PFSK-1 (cell line): Measurements from ENCODE around the gene NLRP4.

ENCODE experiments used
- FOXP2 ChIP-seq: optimal IDR thresholded peaks from 2 replicates; pipeline ENCODE3; 2011; ENCODE audit warnings: borderline replicate concordance, control low read depth, inconsistent platforms; ENCODE audit not compliant: insufficient read depth; ENCODE audit errors: extremely low read length, extremely low read depth
- POLR2AphosphoS5 ChIP-seq: IDR thresholded peaks from 2 replicates; pipeline ENCODE4 v1.6.1; 2012; ENCODE audit warnings: low read depth, mild to moderate bottlenecking, control low read depth, low read length, moderate library complexity
- SIN3A ChIP-seq: IDR thresholded peaks from 2 replicates; pipeline ENCODE4 v1.6.1; 2012; ENCODE audit warnings: mild to moderate bottlenecking, low read length, moderate library complexity, borderline replicate concordance; ENCODE audit not compliant: insufficient read depth
- TAF1 ChIP-seq: IDR thresholded peaks from 2 replicates; pipeline ENCODE4 v1.6.1; 2012; ENCODE audit warnings: low read length, control low read depth, borderline replicate concordance; ENCODE audit not compliant: insufficient read depth
- TF ChIP-seq, protein P1 (sequence below), 2 experiments: IDR thresholded peaks; 2 replicates each; pipeline versions ENCODE4 v1.6.1 to v1.8.0; 2011 to 2012; ENCODE audit warnings: low read depth in 2 of 2, low read length in 2 of 2, control low read depth in 1 of 2, inconsistent platforms in 1 of 2, mild to moderate bottlenecking in 1 of 2, moderate library complexity in 1 of 2; ENCODE audit not compliant: insufficient read depth in 1 of 2

Gene NLRP4

GRCh38 chr19:55857974-55858373 is 21.6 kb downstream of the NLRP4 start:
- TF ChIP-seq FOXP2 (no peak), POLR2AphosphoS5 (no peak), SIN3A (no peak), TAF1 (no peak)
- TF ChIP-seq, protein P1, sequence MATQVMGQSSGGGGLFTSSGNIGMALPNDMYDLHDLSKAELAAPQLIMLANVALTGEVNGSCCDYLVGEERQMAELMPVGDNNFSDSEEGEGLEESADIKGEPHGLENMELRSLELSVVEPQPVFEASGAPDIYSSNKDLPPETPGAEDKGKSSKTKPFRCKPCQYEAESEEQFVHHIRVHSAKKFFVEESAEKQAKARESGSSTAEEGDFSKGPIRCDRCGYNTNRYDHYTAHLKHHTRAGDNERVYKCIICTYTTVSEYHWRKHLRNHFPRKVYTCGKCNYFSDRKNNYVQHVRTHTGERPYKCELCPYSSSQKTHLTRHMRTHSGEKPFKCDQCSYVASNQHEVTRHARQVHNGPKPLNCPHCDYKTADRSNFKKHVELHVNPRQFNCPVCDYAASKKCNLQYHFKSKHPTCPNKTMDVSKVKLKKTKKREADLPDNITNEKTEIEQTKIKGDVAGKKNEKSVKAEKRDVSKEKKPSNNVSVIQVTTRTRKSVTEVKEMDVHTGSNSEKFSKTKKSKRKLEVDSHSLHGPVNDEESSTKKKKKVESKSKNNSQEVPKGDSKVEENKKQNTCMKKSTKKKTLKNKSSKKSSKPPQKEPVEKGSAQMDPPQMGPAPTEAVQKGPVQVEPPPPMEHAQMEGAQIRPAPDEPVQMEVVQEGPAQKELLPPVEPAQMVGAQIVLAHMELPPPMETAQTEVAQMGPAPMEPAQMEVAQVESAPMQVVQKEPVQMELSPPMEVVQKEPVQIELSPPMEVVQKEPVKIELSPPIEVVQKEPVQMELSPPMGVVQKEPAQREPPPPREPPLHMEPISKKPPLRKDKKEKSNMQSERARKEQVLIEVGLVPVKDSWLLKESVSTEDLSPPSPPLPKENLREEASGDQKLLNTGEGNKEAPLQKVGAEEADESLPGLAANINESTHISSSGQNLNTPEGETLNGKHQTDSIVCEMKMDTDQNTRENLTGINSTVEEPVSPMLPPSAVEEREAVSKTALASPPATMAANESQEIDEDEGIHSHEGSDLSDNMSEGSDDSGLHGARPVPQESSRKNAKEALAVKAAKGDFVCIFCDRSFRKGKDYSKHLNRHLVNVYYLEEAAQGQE (IDR thresholded peaks at IDR 0.05; ENCODE audit: insufficient read depth in 1 of 2, low read depth in 2 of 2, low read length in 2 of 2), result no peak

DNA sequence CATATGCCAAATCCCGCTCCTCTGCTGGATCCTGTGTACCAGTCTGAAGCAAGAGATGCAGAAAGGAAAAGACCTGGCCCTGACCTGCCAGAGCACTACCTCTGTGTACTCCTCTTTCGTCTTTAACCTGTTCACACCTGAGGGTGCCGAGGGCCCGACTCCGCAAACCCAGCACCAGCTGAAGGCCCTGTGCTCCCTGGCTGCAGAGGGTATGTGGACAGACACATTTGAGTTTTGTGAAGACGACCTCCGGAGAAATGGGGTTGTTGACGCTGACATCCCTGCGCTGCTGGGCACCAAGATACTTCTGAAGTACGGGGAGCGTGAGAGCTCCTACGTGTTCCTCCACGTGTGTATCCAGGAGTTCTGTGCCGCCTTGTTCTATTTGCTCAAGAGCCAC is 22.1 kb downstream of the NLRP4 start:
- TF ChIP-seq, protein P1 (IDR thresholded peaks at IDR 0.05; ENCODE audit: insufficient read depth in 1 of 2, low read depth in 2 of 2, low read length in 2 of 2), result no peak
- TF ChIP-seq FOXP2 (no peak), POLR2AphosphoS5 (no peak), SIN3A (no peak), TAF1 (no peak)

GRCh38 chr19:55858969-55859368 is 22.6 kb downstream of the NLRP4 start:
- TF ChIP-seq FOXP2 (no peak), SIN3A (no peak), TAF1 (no peak), POLR2AphosphoS5 (no peak)
- TF ChIP-seq, protein P1 (IDR thresholded peaks at IDR 0.05; ENCODE audit: insufficient read depth in 1 of 2, low read depth in 2 of 2, low read length in 2 of 2), result no peak

- TF ChIP-seq SIN3A, result no peak
- TF ChIP-seq TAF1, result no peak
- TF ChIP-seq FOXP2, result no peak
- TF ChIP-seq, protein P1 (IDR thresholded peaks at IDR 0.05; ENCODE audit: insufficient read depth in 1 of 2, low read depth in 2 of 2, low read length in 2 of 2), result no peak
- no peak for TF ChIP-seq POLR2AphosphoS5
Measured at GRCh38 chr19:55866521-55866920, 30.2 kb downstream of the NLRP4 start.

GRCh38 chr19:55867101-55867500 is 30.8 kb downstream of the NLRP4 start:
- TF ChIP-seq, protein P1 (IDR thresholded peaks at IDR 0.05; ENCODE audit: insufficient read depth in 1 of 2, low read depth in 2 of 2, low read length in 2 of 2), result no peak
- TF ChIP-seq POLR2AphosphoS5 (no peak), FOXP2 (no peak), TAF1 (no peak), SIN3A (no peak)
